Loucy (cell line): Measurements from ENCODE around the gene FRMD4A.

Source experiments
- H2AFZ ChIP-seq: fragments of 200-600 bp; sonication (generic); 2 replicates; pipeline ENCODE4 v1.6.0; 2016; ENCODE audit warnings: antibody characterized with exemption, mild to moderate bottlenecking, low read length, moderate library complexity
- H3F3A ChIP-seq: fragments of 200-600 bp; 2 replicates; pipeline ENCODE4 v1.6.0; 2016; ENCODE audit warnings: antibody characterized with exemption, low read depth, mild to moderate bottlenecking
- H3K27me3 ChIP-seq: fragments of 200-600 bp; sonication (generic); 2 replicates; pipeline ENCODE4 v1.6.1; 2014; ENCODE audit warnings: low read length, mild to moderate bottlenecking; ENCODE audit not compliant: insufficient read depth, poor library complexity, severe bottlenecking
- H3K36me3 ChIP-seq: fragments of 200-600 bp; sonication (generic); 2 replicates; pipeline ENCODE4 v1.6.1; 2016; ENCODE audit warnings: low read length; ENCODE audit not compliant: insufficient read depth
- H3K4me1 ChIP-seq: fragments of 200-600 bp; sonication (generic); 2 replicates; pipeline ENCODE4 v1.5.1; 2014; ENCODE audit warnings: low read length, mild to moderate bottlenecking; ENCODE audit not compliant: insufficient read depth, poor library complexity, severe bottlenecking
- H3K4me2 ChIP-seq: fragments of 200-600 bp; sonication (generic); 2 replicates; pipeline ENCODE4 v1.6.0; 2014; ENCODE audit warnings: antibody characterized with exemption, low read length, low read depth, mild to moderate bottlenecking; ENCODE audit not compliant: poor library complexity, severe bottlenecking
- H3K4me3 ChIP-seq: fragments of 200-600 bp; sonication (generic); 2 replicates; pipeline ENCODE4 v1.5.1; 2014; ENCODE audit warnings: low read length, mild to moderate bottlenecking, mixed read lengths; ENCODE audit not compliant: poor library complexity, severe bottlenecking
- H3K79me2 ChIP-seq: fragments of 200-600 bp; sonication (generic); 2 replicates; pipeline ENCODE4 v1.6.1; 2014; ENCODE audit warnings: low read length; ENCODE audit not compliant: insufficient read depth
- H3K9ac ChIP-seq: fragments of 200-600 bp; sonication (generic); 2 replicates; pipeline ENCODE4 v1.6.0; 2014; ENCODE audit warnings: mild to moderate bottlenecking, low read depth, low read length, moderate library complexity; ENCODE audit not compliant: poor library complexity, severe bottlenecking
- H3K9me2 ChIP-seq: fragments of 200-600 bp; sonication (generic); replicated peaks from 2 replicates; pipeline ENCODE4 v1.6.1; 2016; ENCODE audit warnings: low read depth, low read length, mixed read lengths
- H3K9me3 ChIP-seq: fragments of 200-600 bp; sonication (generic); 2 replicates; pipeline ENCODE4 v1.6.1; 2014; ENCODE audit warnings: mild to moderate bottlenecking, antibody characterized with exemption, low read length, low read depth; ENCODE audit not compliant: insufficient read depth
- H4K20me1 ChIP-seq: fragments of 200-600 bp; sonication (generic); 2 replicates; pipeline ENCODE4 v1.6.0; 2014; ENCODE audit warnings: antibody characterized with exemption, low read length, mild to moderate bottlenecking; ENCODE audit not compliant: insufficient read depth, poor library complexity, severe bottlenecking
- EZH2phosphoT487 ChIP-seq: fragments of 200-600 bp; IDR thresholded peaks from 2 replicates; pipeline ENCODE4 v1.6.1; 2018; ENCODE audit warnings: antibody characterized with exemption, mild to moderate bottlenecking, moderate library complexity, borderline replicate concordance
- TF ChIP-seq, protein P1 (sequence below): fragments of 200-600 bp; sonication (generic); conservative IDR thresholded peaks from 2 replicates; pipeline ENCODE4 v1.5.1; 2014; ENCODE audit warnings: mild to moderate bottlenecking, antibody characterized with exemption, low read length

FRMD4A gene

DNA sequence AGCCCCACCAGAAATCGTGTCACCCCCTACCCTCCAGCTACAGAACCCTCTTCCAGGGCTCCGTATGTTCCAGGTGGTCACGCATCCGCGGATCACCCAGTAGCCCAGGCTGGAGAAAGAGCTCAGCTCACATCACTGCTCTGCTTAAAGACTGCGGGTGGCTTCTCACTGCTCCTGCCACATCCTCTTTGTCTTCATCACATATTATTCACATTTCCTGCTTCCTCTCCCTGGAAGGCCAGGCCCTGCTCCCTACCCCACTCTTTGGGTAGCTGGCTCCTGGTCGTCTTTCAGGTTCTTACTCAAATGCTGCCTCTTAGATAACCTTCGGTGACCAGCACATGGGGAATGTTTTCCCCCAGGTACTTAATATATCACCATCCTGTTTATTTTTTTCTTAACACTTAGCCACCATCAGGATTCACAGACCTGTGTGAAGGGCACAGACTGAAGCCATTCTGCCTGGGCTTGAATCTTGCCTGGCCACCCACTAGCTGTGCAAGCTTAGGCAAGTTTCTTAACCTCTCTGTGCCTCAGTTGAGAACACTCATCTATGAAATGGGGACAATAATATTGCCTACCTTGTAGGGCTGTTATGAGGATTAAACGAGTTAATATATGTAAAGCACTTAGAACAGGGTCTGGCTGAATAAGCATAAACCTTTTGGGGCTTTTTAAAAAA, 436.2 kb downstream of the FRMD4A start:
- no peaks in the 10 kb centered on the region; the same call in 1 of the 2 replicates for H3K9me3 ChIP-seq
- no peaks in the 10 kb centered on the region for H3K4me1 ChIP-seq
- H3K4me2 ChIP-seq: no peak overlapping the region
- H3K27me3 ChIP-seq: no peaks in the 10 kb centered on the region
- no peak overlapping the region for H3K9ac ChIP-seq
- H4K20me1 ChIP-seq: no peaks in the 10 kb centered on the region
- TF ChIP-seq, protein P1, sequence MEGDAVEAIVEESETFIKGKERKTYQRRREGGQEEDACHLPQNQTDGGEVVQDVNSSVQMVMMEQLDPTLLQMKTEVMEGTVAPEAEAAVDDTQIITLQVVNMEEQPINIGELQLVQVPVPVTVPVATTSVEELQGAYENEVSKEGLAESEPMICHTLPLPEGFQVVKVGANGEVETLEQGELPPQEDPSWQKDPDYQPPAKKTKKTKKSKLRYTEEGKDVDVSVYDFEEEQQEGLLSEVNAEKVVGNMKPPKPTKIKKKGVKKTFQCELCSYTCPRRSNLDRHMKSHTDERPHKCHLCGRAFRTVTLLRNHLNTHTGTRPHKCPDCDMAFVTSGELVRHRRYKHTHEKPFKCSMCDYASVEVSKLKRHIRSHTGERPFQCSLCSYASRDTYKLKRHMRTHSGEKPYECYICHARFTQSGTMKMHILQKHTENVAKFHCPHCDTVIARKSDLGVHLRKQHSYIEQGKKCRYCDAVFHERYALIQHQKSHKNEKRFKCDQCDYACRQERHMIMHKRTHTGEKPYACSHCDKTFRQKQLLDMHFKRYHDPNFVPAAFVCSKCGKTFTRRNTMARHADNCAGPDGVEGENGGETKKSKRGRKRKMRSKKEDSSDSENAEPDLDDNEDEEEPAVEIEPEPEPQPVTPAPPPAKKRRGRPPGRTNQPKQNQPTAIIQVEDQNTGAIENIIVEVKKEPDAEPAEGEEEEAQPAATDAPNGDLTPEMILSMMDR: no peak
- TF ChIP-seq EZH2phosphoT487: no peak
- H3F3A ChIP-seq: no peaks in the 10 kb centered on the region
- no peak overlapping the region for H3K4me3 ChIP-seq
- H3K36me3 ChIP-seq: no peaks in the 10 kb centered on the region
- no peak overlapping the region for H2AFZ ChIP-seq
- no peaks in the 10 kb centered on the region for H3K9me2 ChIP-seq
- no peaks in the 10 kb centered on the region for H3K79me2 ChIP-seq

DNA sequence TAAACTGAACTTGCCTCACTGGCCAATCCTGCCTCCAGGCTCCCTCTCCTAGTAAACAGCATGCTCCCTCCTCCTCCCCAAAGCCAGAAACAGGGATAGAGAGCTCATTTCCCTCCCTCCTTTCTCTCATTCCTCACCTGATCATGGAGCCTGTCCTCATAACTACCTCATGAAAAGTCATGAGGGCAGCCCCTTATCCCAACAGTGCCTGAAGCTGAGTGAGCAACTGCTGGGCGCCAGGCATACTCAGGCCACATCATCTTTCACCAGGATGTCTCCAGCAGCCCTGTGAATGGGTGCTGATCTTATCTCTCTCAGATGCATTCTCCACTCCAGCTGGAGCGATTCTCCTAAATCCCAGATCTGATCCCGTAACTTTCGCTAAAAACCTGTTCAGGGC, 436.8 kb downstream of the FRMD4A start:
- no peaks in the 10 kb centered on the region for H3K9me2 ChIP-seq
- H3K36me3 ChIP-seq: no peaks in the 10 kb centered on the region
- H3K4me1 ChIP-seq: no peaks in the 10 kb centered on the region
- H3K79me2 ChIP-seq: no peaks in the 10 kb centered on the region
- no peak for TF ChIP-seq EZH2phosphoT487
- TF ChIP-seq, protein P1: no peak
- no peak overlapping the region for H2AFZ ChIP-seq
- H3K27me3 ChIP-seq: no peaks in the 10 kb centered on the region
- no peak overlapping the region for H3K4me2 ChIP-seq
- no peaks in the 10 kb centered on the region for H3F3A ChIP-seq
- no peaks in the 10 kb centered on the region; the same call in 1 of the 2 replicates for H3K9me3 ChIP-seq
- no peak overlapping the region for H3K9ac ChIP-seq
- H4K20me1 ChIP-seq: no peaks in the 10 kb centered on the region
- no peak overlapping the region for H3K4me3 ChIP-seq

DNA sequence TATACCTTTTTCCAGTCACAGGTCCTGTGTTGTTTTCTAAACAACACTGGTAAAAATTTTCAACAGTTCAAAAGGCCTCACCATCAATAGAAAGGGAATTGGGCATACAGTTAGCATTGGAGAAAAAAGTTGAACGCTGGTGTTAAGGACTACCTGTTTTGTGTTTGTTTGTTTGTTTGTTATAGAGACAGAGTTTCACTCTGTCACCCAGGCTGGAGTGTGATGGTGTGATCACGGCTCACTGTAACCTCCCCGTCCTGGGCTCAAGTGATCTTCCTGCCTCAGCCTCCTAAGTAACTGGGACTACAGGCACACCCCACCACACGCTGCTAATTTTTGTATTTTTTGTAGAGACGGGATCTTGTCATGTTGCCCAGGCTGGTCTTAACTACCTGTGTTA, 437.9 kb downstream of the FRMD4A start:
- Histone ChIP-seq H3K4me1 (no peaks in the 10 kb centered on the region), H3K9me3 (no peaks in the 10 kb centered on the region; the same call in 1 of the 2 replicates), H3K9me2 (no peaks in the 10 kb centered on the region), H4K20me1 (no peaks in the 10 kb centered on the region), H3K36me3 (no peaks in the 10 kb centered on the region), H3K79me2 (no peaks in the 10 kb centered on the region), H2AFZ (no peak overlapping the region), H3K27me3 (no peaks in the 10 kb centered on the region), H3F3A (no peaks in the 10 kb centered on the region), H3K4me3 (no peak overlapping the region), H3K9ac (no peak overlapping the region), H3K4me2 (no peak overlapping the region)
- no peak for TF ChIP-seq EZH2phosphoT487
- TF ChIP-seq, protein P1: no peak
